ENCODE measurements around the gene SLC30A1. TPM values are rescaled to one million over a fixed set of nuclear protein-coding genes. Genes with fewer than 3 reads are reported as not detected.

The SLC30A1 gene
- polyA plus RNA-seq, 1 donor from 2014 or later: 6.5 TPM

GRCh38 chr1:211609120-211610024, 30.4 kb upstream of the SLC30A1 start:
- TF ChIP-seq REST (IDR thresholded peaks at IDR 0.05; ENCODE audit: borderline replicate concordance) (no peak), TAF1 (IDR thresholded peaks at IDR 0.05; ENCODE audit: low read depth) (no peak), POLR2AphosphoS5 (IDR thresholded peaks at IDR 0.05) (no peak), SMC3 (conservative IDR thresholded peaks at IDR 0.05; ENCODE audit: poor library complexity) (no peak)
- no peaks in the 10 kb centered on the region for H3F3A ChIP-seq (ENCODE audit: insufficient read depth, low read length, poor library complexity, severe bottlenecking)
- no peak overlapping the region for H3K4me2 ChIP-seq (ENCODE audit: low read length)
- no peaks in the 10 kb centered on the region for H4K20me1 ChIP-seq (ENCODE audit: insufficient read depth)
- no peaks in the 10 kb centered on the region for H3K27me3 ChIP-seq (ENCODE audit: insufficient read depth, low read depth, low read length)
- no peaks in the 10 kb centered on the region for H3K79me2 ChIP-seq (replicated peaks; ENCODE audit: insufficient read depth, low read length)
- H2AFZ ChIP-seq (ENCODE audit: low read depth, low read length): no peak overlapping the region
- no peaks in the 10 kb centered on the region for H3K36me3 ChIP-seq (ENCODE audit: insufficient read depth, low read length)
- H3K9ac ChIP-seq (ENCODE audit: low read length): no peak overlapping the region
- no peak overlapping the region for H3K4me3 ChIP-seq (ENCODE audit: low read length)
- H3K27ac ChIP-seq (ENCODE audit: low read length): no peak overlapping the region
- no peaks in the 10 kb centered on the region for H3K9me3 ChIP-seq (ENCODE audit: low read length)
- H3K9me2 ChIP-seq (ENCODE audit: insufficient read depth, low read length): no peaks in the 10 kb centered on the region

GRCh38 chr1:211607754-211608473, 29.0 kb upstream of the SLC30A1 start:
- TF ChIP-seq EP300 (conservative IDR thresholded peaks at IDR 0.05; ENCODE audit: poor library complexity, severe bottlenecking) (no peak), EZH2 (IDR thresholded peaks at IDR 0.05; ENCODE audit: borderline replicate concordance, insufficient read depth, low read length, poor library complexity, severe bottlenecking) (no peak), MXI1 (conservative IDR thresholded peaks at IDR 0.05; ENCODE audit: poor library complexity, severe bottlenecking) (no peak), TAF1 (IDR thresholded peaks at IDR 0.05; ENCODE audit: low read depth) (no peak), CTCF (IDR thresholded peaks at IDR 0.05; ENCODE audit: poor library complexity, severe bottlenecking) (no peak), REST (IDR thresholded peaks at IDR 0.05; ENCODE audit: borderline replicate concordance) (no peak), RAD21 (conservative IDR thresholded peaks at IDR 0.05) (no peak), SMC3 (conservative IDR thresholded peaks at IDR 0.05; ENCODE audit: poor library complexity) (no peak), POLR2AphosphoS5 (IDR thresholded peaks at IDR 0.05) (no peak)
- H3K9ac ChIP-seq (ENCODE audit: low read length): no peak overlapping the region
- H3K4me2 ChIP-seq (ENCODE audit: low read length): no peak overlapping the region
- H3K79me2 ChIP-seq (replicated peaks; ENCODE audit: insufficient read depth, low read length): no peaks in the 10 kb centered on the region
- H3K36me3 ChIP-seq (ENCODE audit: insufficient read depth, low read length): no peaks in the 10 kb centered on the region
- H2AFZ ChIP-seq (ENCODE audit: low read depth, low read length): no peak overlapping the region
- no peaks in the 10 kb centered on the region for H3K27me3 ChIP-seq (ENCODE audit: insufficient read depth, low read depth, low read length)
- H3K9me3 ChIP-seq (ENCODE audit: low read length): no peaks in the 10 kb centered on the region
- no peak overlapping the region for H3K4me3 ChIP-seq (ENCODE audit: low read length)
- no peak overlapping the region for H3K27ac ChIP-seq (ENCODE audit: low read length)
- no peaks in the 10 kb centered on the region for H3K9me2 ChIP-seq (ENCODE audit: insufficient read depth, low read length)
- H3F3A ChIP-seq (ENCODE audit: insufficient read depth, low read length, poor library complexity, severe bottlenecking): no peaks in the 10 kb centered on the region
- no peaks in the 10 kb centered on the region for H4K20me1 ChIP-seq (ENCODE audit: insufficient read depth)

Measured in neural cell (in vitro differentiated cells).